GM12878 (cell line): ENCODE data around the gene TYW1B. TPM values are rescaled to one million over a fixed set of nuclear protein-coding genes. Genes with fewer than 3 reads are reported as not detected.

Experiments
- ATAC-seq: fragments of 200-7000 bp; cut with Tn5 transposase; 3 replicates; pipeline ENCODE4 v1.9.1; 2020; ENCODE audit warnings: mild to moderate bottlenecking, moderate library complexity
- BruUV-seq: library from RNA; stranded (reverse); fragments of 400-500 nt; replicated peaks from 2 replicates; lab custom pipeline; 2021; lab: Mats Ljungman, UMichigan
- CTCF ChIA-PET: fragments of 300-600 bp; sonication (Branson Sonifier 250); formaldehyde crosslinking; extraction: SDS; loops from one replicate; lab custom pipeline; 2021; ENCODE audit warnings: inconsistent platforms; lab: Yijun Ruan, JAX
- POLR2A ChIA-PET: fragments of 350-600 bp; formaldehyde crosslinking; extraction: SDS; loops from one replicate; lab custom pipeline; 2021; ENCODE audit warnings: inconsistent platforms; lab: Charles Lee
- RAD21 ChIA-PET: fragments of 300-600 bp; sonication (Branson Sonifier 250); formaldehyde crosslinking; loops from one replicate; lab custom pipeline; 2023; ENCODE audit warnings: antibody characterized with exemption; ENCODE audit not compliant: unreplicated experiment; lab: Charles Lee
- SMC1A ChIA-PET: fragments of 300-600 bp; sonication (Branson Sonifier 250); formaldehyde crosslinking; loops from one replicate; lab custom pipeline; 2023; ENCODE audit not compliant: unreplicated experiment, uncharacterized antibody; lab: Charles Lee
- DNase-seq: peaks from one replicate; pipeline ENCODE4 v3.0.0-alpha.2; 2011; ENCODE audit warnings: low read depth, low spot score
- FAIRE-seq: peaks from 3 replicates; lab custom pipeline; 2011; peaks lifted over from hg19 to GRCh38; lab: Jason Lieb, UNC
- H2AFZ ChIP-seq: 2 replicates; pipeline ENCODE4 v1.6.0; 2011; ENCODE audit warnings: low read depth, low read length, control low read depth; ENCODE audit not compliant: control insufficient read depth
- H3K27ac ChIP-seq: 2 replicates; pipeline ENCODE4 v1.5.1; 2011; ENCODE audit warnings: control low read depth; ENCODE audit not compliant: control insufficient read depth, insufficient read depth
- H3K27me3 ChIP-seq, 2 experiments: replicated peaks in 1 of 2; 2 replicates each; pipeline versions ENCODE4 v1.6.0 to v1.6.1; 2011; ENCODE audit warnings: low read length in 1 of 2; ENCODE audit not compliant: control insufficient read depth in 2 of 2, insufficient read depth in 2 of 2
- H3K36me3 ChIP-seq, 2 experiments: 2 replicates each; pipeline ENCODE4 v1.5.1; 2011; ENCODE audit warnings: low read length in 1 of 2; ENCODE audit not compliant: control insufficient read depth in 2 of 2, insufficient read depth in 2 of 2
- H3K4me1 ChIP-seq: 2 replicates; pipeline ENCODE4 v1.6.1; 2011; ENCODE audit warnings: mild to moderate bottlenecking, low read length, moderate library complexity, mixed read lengths; ENCODE audit not compliant: control insufficient read depth, insufficient read depth
- H3K4me2 ChIP-seq: 2 replicates; pipeline ENCODE4 v1.6.0; 2011; ENCODE audit warnings: control low read depth; ENCODE audit not compliant: control insufficient read depth, insufficient read depth
- H3K4me3 ChIP-seq: fragments of 200-600 bp; sonication (generic); 2 replicates; pipeline ENCODE4 v1.5.1; 2016
- H3K79me2 ChIP-seq: 2 replicates; pipeline ENCODE4 v1.6.0; 2011; ENCODE audit warnings: low read length; ENCODE audit not compliant: control insufficient read depth, insufficient read depth
- H3K9ac ChIP-seq: 2 replicates; pipeline ENCODE4 v1.8.0; 2011; ENCODE audit warnings: low read length, control low read depth, mixed read lengths; ENCODE audit not compliant: control insufficient read depth, insufficient read depth
- H3K9me3 ChIP-seq: replicated peaks from 3 replicates; pipeline ENCODE4 v1.5.1; 2011; ENCODE audit warnings: mild to moderate bottlenecking, low read length; ENCODE audit not compliant: control insufficient read depth, insufficient read depth
- H4K20me1 ChIP-seq: 2 replicates; pipeline ENCODE4 v1.6.0; 2011; ENCODE audit not compliant: control insufficient read depth, insufficient read depth
- ETV6 ChIP-seq, 2 experiments: fragments of 450-650 bp in 1 of 2; IDR thresholded peaks in 1 of 2; conservative IDR thresholded peaks in 1 of 2; 2 replicates each; pipeline ENCODE4 v1.6.1; 2014; ENCODE audit warnings: antibody characterized with exemption in 1 of 2, borderline replicate concordance in 1 of 2, low read depth in 1 of 2, mild to moderate bottlenecking in 1 of 2, moderate library complexity in 1 of 2
- FOS ChIP-seq: IDR thresholded peaks from 3 replicates; pipeline ENCODE4 v1.6.1; 2011; ENCODE audit warnings: borderline replicate concordance; ENCODE audit not compliant: insufficient read length; ENCODE audit errors: extremely low read depth
- FOXK2 ChIP-seq: fragments of 450-650 bp; IDR thresholded peaks from 2 replicates; pipeline ENCODE4 v1.6.1; 2017; ENCODE audit warnings: mild to moderate bottlenecking, moderate library complexity
- GABPA ChIP-seq: IDR thresholded peaks from 2 replicates; pipeline ENCODE4 v1.6.1; 2014; ENCODE audit warnings: antibody characterized with exemption, low read depth, mild to moderate bottlenecking, inconsistent platforms
- HCFC1 ChIP-seq: fragments of 150-350 bp; IDR thresholded peaks from 2 replicates; pipeline ENCODE4 v1.6.1; 2014; ENCODE audit warnings: low read length
- HDGF ChIP-seq: fragments of 450-650 bp; IDR thresholded peaks from 2 replicates; pipeline ENCODE4 v1.6.1; 2016; ENCODE audit warnings: antibody characterized with exemption
- JUNB ChIP-seq: IDR thresholded peaks from 2 replicates; pipeline ENCODE4 v1.6.1; 2016; ENCODE audit warnings: antibody characterized with exemption, mild to moderate bottlenecking
- MXI1 ChIP-seq: fragments of 150-350 bp; IDR thresholded peaks from 2 replicates; pipeline ENCODE4 v1.6.1; 2011; ENCODE audit warnings: low read depth, mild to moderate bottlenecking, inconsistent platforms, low read length, improper control_type of control experiment
- PAX8 ChIP-seq: fragments of 450-650 bp; IDR thresholded peaks from 2 replicates; pipeline ENCODE4 v1.6.1; 2017; ENCODE audit warnings: mild to moderate bottlenecking, moderate library complexity
- PML ChIP-seq: IDR thresholded peaks from 2 replicates; pipeline ENCODE4 v1.6.1; 2012; ENCODE audit warnings: low read length, inconsistent platforms
- POLR2AphosphoS5 ChIP-seq: IDR thresholded peaks from 2 replicates; pipeline ENCODE4 v1.6.1; 2011; ENCODE audit warnings: mild to moderate bottlenecking, low read length, inconsistent platforms
- RELA ChIP-seq: fragments of 450-650 bp; IDR thresholded peaks from 2 replicates; pipeline ENCODE4 v1.8.0; 2014; ENCODE audit warnings: borderline replicate concordance; ENCODE audit not compliant: partially characterized antibody
- RELB ChIP-seq: fragments of 450-650 bp; IDR thresholded peaks from 2 replicates; pipeline ENCODE4 v1.6.1; 2017; ENCODE audit warnings: low read depth, mild to moderate bottlenecking, moderate library complexity
- SIX5 ChIP-seq: IDR thresholded peaks from 2 replicates; pipeline ENCODE4 v1.6.1; 2011; ENCODE audit warnings: mild to moderate bottlenecking, low read depth, low read length, moderate library complexity; ENCODE audit not compliant: severe bottlenecking
- SMAD1 ChIP-seq: fragments of 450-650 bp; IDR thresholded peaks from 2 replicates; pipeline ENCODE4 v1.6.1; 2018; ENCODE audit warnings: mild to moderate bottlenecking, low read depth; ENCODE audit not compliant: partially characterized antibody
- STAT3 ChIP-seq: IDR thresholded peaks from 2 replicates; pipeline ENCODE4 v1.6.1; 2011; ENCODE audit warnings: low read depth, low read length, improper control_type of control experiment
- SUPT20H ChIP-seq: IDR thresholded peaks from 2 replicates; pipeline ENCODE4 v1.6.1; 2011; ENCODE audit warnings: low read depth, mild to moderate bottlenecking, low read length, moderate library complexity, borderline replicate concordance; ENCODE audit not compliant: control insufficient read depth
- TCF12 ChIP-seq: IDR thresholded peaks from 2 replicates; pipeline ENCODE4 v1.6.1; 2011; ENCODE audit warnings: low read depth, mild to moderate bottlenecking, low read length
- TCF3 ChIP-seq: IDR thresholded peaks from 2 replicates; pipeline ENCODE4 v1.6.1; 2012; ENCODE audit warnings: low read depth, mild to moderate bottlenecking, low read length, borderline replicate concordance; ENCODE audit not compliant: insufficient read depth
- YY1 ChIP-seq: IDR thresholded peaks from 2 replicates; pipeline ENCODE4 v1.6.1; 2011; ENCODE audit warnings: low read depth, mild to moderate bottlenecking, low read length
- ZBED1 ChIP-seq: IDR thresholded peaks from 2 replicates; pipeline ENCODE4 v1.6.1; 2016; ENCODE audit warnings: borderline replicate concordance
- WGBS: methylation state at CpG from one replicate; pipeline ENCODE4 v1.1.6; 2016; ENCODE audit warnings: low lambda C conversion rate; ENCODE audit not compliant: insufficient replicate concordance, insufficient coverage; ENCODE audit errors: missing lambda C conversion rate; 5-methylcytosine and 5-hydroxymethylcytosine counted together
- in situ Hi-C: fragments of 300-500 bp; cut with MboI; formaldehyde crosslinking; loops from 9 replicates; pipeline ENCODE4 v1.14.3; 2018; ENCODE audit warnings: mixed read lengths
- intact Hi-C: fragments of 100-400 bp; cut with micrococcal nuclease; formaldehyde crosslinking; loops from one replicate; pipeline ENCODE4 v1.14.2; 2022; ENCODE audit not compliant: unreplicated experiment
- polyA plus RNA-seq, 11 experiments: library from polyadenylated mRNA; depleted of rRNA in 4 of 11; unstranded in 6 of 11; stranded (reverse) in 5 of 11; fragments of >200 nt; fragmentation: Nextera tagmentation in 4 of 11; fragmentation: Illumina TruSeq in 1 of 11; extraction: Ambion mirVana in 4 of 11; extraction: Trizol in 1 of 11; gene quantifications; 1 replicate in 1 of 11; 2 replicates in 10 of 11; pipeline versions ENCODE4 v1.2.1 to v1.2.3, GENCODE V29; 2011 to 2016; ENCODE audit warnings: inconsistent platforms in 2 of 11, missing spikeins in 2 of 11, low read depth in 1 of 11
- total RNA-seq, 4 experiments: library from RNA; depleted of rRNA in 3 of 4; stranded (reverse); fragments of >200 nt in 3 of 4; fragmentation: Illumina TruSeq in 1 of 4; extraction: Trizol in 1 of 4; gene quantifications; 2 replicates each; pipeline versions ENCODE4 v1.2.1 to v1.2.3, GENCODE V29; 2013 to 2021

The TYW1B gene
- total and polyA plus RNA-seq, 10 of the 15 experiments (the other 5 are each of a cell fraction or from before 2014, with no cell fraction given): 3.5 to 6.6 (median 5.3) TPM

- ATAC-seq: peak; percentile 24; the same call in 2 of the 3 replicates
- Histone ChIP-seq H4K20me1 (no peaks in the 10 kb centered on the region), H3K4me2 (no peak overlapping the region)
- no peak for TF ChIP-seq POLR2AphosphoS5
- TF ChIP-seq STAT3: no peak
- no peak for TF ChIP-seq FOXK2
- TF ChIP-seq SIX5: no peak
- TF ChIP-seq TCF3: no peak
- TF ChIP-seq SUPT20H: no peak
- TF ChIP-seq YY1: no peak
- TF ChIP-seq ETV6 (conservative IDR thresholded peaks at IDR 0.05 in 1 of 2, IDR thresholded peaks at IDR 0.05 in 1 of 2; ENCODE audit: borderline replicate concordance in 1 of 2, low read depth in 1 of 2): no peak
- TF ChIP-seq SMAD1: no peak
- TF ChIP-seq, all 136 proteins: peak for 0
- DNase-seq (no peak), FAIRE-seq (no peak)
- Histone ChIP-seq H3K27ac (no peak overlapping the region), H3K4me3 (no peak overlapping the region), H3K4me1 (no peaks in the 10 kb centered on the region), H3K36me3 (no peaks in the 10 kb centered on the region), H3K79me2 (no peaks in the 10 kb centered on the region), H3K27me3 (no peaks in the 10 kb centered on the region), H2AFZ (no peak overlapping the region), H3K9ac (no peak overlapping the region), H3K9me3 (no peaks in the 10 kb centered on the region)
- no TSS peak for BruUV-seq
- POLR2A ChIA-PET: no interaction called here
- WGBS: 66% methylated on average over 4 of the region's 4 CpGs
- in situ Hi-C loops (no loop called here), intact Hi-C loops (no loop called here)
- RAD21 ChIA-PET: no interaction called here
- SMC1A ChIA-PET: interaction anchor here (1.0 kb wide), 1 partner anchor 170 kb away, joined by 3 read pairs; no protein-coding TSS in a partner anchor
- CTCF ChIA-PET: no interaction called here
Observed at GRCh38 chr7:72538856-72539255, 289.1 kb downstream of the TYW1B start.

- intact Hi-C loops: no loop called here
- H3K9me3 ChIP-seq: no peaks in the 10 kb centered on the region
- ChIA-PET RAD21 (no interaction called here), POLR2A (no interaction called here), SMC1A (interaction anchor here (1.0 kb wide), 1 partner anchor 170 kb away, joined by 3 read pairs; no protein-coding TSS in a partner anchor), CTCF (no interaction called here)
- no peak for FAIRE-seq
- H4K20me1 ChIP-seq: no peaks in the 10 kb centered on the region
- no TSS peak for BruUV-seq
- H3K79me2 ChIP-seq: no peaks in the 10 kb centered on the region
- no peaks in the 10 kb centered on the region for H3K27me3 ChIP-seq
- WGBS: 68% methylated on average over 10 of the region's 10 CpGs
- no peak for DNase-seq
- no peak overlapping the region for H3K4me3 ChIP-seq
- no peak overlapping the region for H3K27ac ChIP-seq
- ATAC-seq: no peak
- in situ Hi-C loops: no loop called here
- no peaks in the 10 kb centered on the region for H3K36me3 ChIP-seq
- H3K4me1 ChIP-seq: no peaks in the 10 kb centered on the region
- H2AFZ ChIP-seq: no peak overlapping the region
- H3K4me2 ChIP-seq: no peak overlapping the region
- H3K9ac ChIP-seq: no peak overlapping the region
- TF ChIP-seq JUNB (no peak), FOS (no peak), TCF12 (no peak), GABPA (no peak), ZBED1 (no peak), PAX8 (no peak), RELB (no peak), HDGF (no peak), PML (no peak), RELA (no peak), HCFC1 (no peak), MXI1 (no peak)
Observed at GRCh38 chr7:72538147-72538546, 289.9 kb downstream of the TYW1B start.
